Osteoblast (primary cell): ENCODE data around the gene SIRPA. TPM values are rescaled to one million over a fixed set of nuclear protein-coding genes. Genes with fewer than 3 reads are reported as not detected.

Source experiments
- DNase-seq: peaks from one replicate; pipeline ENCODE4 v3.0.0; 2011; ENCODE audit warnings: low spot score, mixed read lengths; ENCODE audit not compliant: insufficient read length; ENCODE audit errors: missing footprints
- H2AFZ ChIP-seq: 2 replicates; pipeline ENCODE4 v1.6.0; 2011; ENCODE audit warnings: mild to moderate bottlenecking, low read length
- H3K27ac ChIP-seq: 2 replicates; pipeline ENCODE4 v1.5.1; 2011; ENCODE audit warnings: mild to moderate bottlenecking, low read depth, low read length, moderate library complexity
- H3K27me3 ChIP-seq: 2 replicates; pipeline ENCODE4 v1.6.0; 2012; ENCODE audit warnings: mild to moderate bottlenecking, control low read depth, inconsistent platforms, low read length, moderate library complexity; ENCODE audit not compliant: insufficient read depth
- H3K36me3 ChIP-seq: 2 replicates; pipeline ENCODE4 v1.5.1; 2011; ENCODE audit warnings: mild to moderate bottlenecking, low read length, control low read depth, moderate library complexity; ENCODE audit not compliant: insufficient read depth
- H3K4me1 ChIP-seq: 2 replicates; pipeline ENCODE4 v1.5.1; 2011; ENCODE audit warnings: mild to moderate bottlenecking, low read length, control low read depth, moderate library complexity; ENCODE audit not compliant: insufficient read depth
- H3K4me2 ChIP-seq: 2 replicates; pipeline ENCODE4 v1.6.0; 2011; ENCODE audit warnings: mild to moderate bottlenecking, low read length; ENCODE audit not compliant: insufficient read depth
- H3K4me3 ChIP-seq: fragments of 200-600 bp; sonication (generic); 3 replicates; pipeline ENCODE4 v1.5.1; 2012; ENCODE audit warnings: mild to moderate bottlenecking, low read length, inconsistent platforms; ENCODE audit not compliant: insufficient read depth
- H3K79me2 ChIP-seq: 2 replicates; pipeline ENCODE4 v1.6.0; 2012; ENCODE audit warnings: mild to moderate bottlenecking, low read length, control low read depth, inconsistent platforms; ENCODE audit not compliant: insufficient read depth
- H3K9me3 ChIP-seq: 2 replicates; pipeline ENCODE4 v1.5.1; 2011; ENCODE audit warnings: low read depth, low read length, control low read depth
- H4K20me1 ChIP-seq: 2 replicates; pipeline ENCODE4 v1.6.0; 2012; ENCODE audit warnings: mild to moderate bottlenecking, low read length, control low read depth; ENCODE audit not compliant: insufficient read depth
- total RNA-seq: library from RNA; depleted of rRNA; stranded (reverse); fragments of >200 nt; gene quantifications from 2 replicates; pipeline ENCODE4 v1.2.3, GENCODE V29; 2012
- TF ChIP-seq, protein P1 (sequence below): IDR thresholded peaks from 2 replicates; pipeline ENCODE4 v1.5.1; 2011; ENCODE audit warnings: mild to moderate bottlenecking, low read depth, low read length, moderate library complexity; ENCODE audit errors: extremely low read depth

Gene SIRPA
- total RNA-seq, 1 donor: 15.9 TPM

DNA sequence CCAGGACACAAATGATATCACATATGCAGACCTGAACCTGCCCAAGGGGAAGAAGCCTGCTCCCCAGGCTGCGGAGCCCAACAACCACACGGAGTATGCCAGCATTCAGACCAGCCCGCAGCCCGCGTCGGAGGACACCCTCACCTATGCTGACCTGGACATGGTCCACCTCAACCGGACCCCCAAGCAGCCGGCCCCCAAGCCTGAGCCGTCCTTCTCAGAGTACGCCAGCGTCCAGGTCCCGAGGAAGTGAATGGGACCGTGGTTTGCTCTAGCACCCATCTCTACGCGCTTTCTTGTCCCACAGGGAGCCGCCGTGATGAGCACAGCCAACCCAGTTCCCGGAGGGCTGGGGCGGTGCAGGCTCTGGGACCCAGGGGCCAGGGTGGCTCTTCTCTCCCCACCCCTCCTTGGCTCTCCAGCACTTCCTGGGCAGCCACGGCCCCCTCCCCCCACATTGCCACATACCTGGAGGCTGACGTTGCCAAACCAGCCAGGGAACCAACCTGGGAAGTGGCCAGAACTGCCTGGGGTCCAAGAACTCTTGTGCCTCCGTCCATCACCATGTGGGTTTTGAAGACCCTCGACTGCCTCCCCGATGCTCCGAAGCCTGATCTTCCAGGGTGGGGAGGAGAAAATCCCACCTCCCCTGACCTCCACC is 42.2 kb downstream of the SIRPA start:
- H3K27me3 ChIP-seq: no peaks in the 10 kb centered on the region
- no peaks in the 10 kb centered on the region for H3K79me2 ChIP-seq
- TF ChIP-seq, protein P1, sequence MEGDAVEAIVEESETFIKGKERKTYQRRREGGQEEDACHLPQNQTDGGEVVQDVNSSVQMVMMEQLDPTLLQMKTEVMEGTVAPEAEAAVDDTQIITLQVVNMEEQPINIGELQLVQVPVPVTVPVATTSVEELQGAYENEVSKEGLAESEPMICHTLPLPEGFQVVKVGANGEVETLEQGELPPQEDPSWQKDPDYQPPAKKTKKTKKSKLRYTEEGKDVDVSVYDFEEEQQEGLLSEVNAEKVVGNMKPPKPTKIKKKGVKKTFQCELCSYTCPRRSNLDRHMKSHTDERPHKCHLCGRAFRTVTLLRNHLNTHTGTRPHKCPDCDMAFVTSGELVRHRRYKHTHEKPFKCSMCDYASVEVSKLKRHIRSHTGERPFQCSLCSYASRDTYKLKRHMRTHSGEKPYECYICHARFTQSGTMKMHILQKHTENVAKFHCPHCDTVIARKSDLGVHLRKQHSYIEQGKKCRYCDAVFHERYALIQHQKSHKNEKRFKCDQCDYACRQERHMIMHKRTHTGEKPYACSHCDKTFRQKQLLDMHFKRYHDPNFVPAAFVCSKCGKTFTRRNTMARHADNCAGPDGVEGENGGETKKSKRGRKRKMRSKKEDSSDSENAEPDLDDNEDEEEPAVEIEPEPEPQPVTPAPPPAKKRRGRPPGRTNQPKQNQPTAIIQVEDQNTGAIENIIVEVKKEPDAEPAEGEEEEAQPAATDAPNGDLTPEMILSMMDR: no peak
- no peak overlapping the region for H3K27ac ChIP-seq
- H3K4me2 ChIP-seq: no peak overlapping the region
- no peak for DNase-seq
- H3K4me3 ChIP-seq: no peak overlapping the region
- peaks cover 39% of the 10 kb centered on the region for H3K4me1 ChIP-seq
- H4K20me1 ChIP-seq: peaks cover 18% of the 10 kb centered on the region
- no peak overlapping the region for H2AFZ ChIP-seq
- H3K9me3 ChIP-seq: no peaks in the 10 kb centered on the region
- peaks cover 14% of the 10 kb centered on the region for H3K36me3 ChIP-seq

DNA sequence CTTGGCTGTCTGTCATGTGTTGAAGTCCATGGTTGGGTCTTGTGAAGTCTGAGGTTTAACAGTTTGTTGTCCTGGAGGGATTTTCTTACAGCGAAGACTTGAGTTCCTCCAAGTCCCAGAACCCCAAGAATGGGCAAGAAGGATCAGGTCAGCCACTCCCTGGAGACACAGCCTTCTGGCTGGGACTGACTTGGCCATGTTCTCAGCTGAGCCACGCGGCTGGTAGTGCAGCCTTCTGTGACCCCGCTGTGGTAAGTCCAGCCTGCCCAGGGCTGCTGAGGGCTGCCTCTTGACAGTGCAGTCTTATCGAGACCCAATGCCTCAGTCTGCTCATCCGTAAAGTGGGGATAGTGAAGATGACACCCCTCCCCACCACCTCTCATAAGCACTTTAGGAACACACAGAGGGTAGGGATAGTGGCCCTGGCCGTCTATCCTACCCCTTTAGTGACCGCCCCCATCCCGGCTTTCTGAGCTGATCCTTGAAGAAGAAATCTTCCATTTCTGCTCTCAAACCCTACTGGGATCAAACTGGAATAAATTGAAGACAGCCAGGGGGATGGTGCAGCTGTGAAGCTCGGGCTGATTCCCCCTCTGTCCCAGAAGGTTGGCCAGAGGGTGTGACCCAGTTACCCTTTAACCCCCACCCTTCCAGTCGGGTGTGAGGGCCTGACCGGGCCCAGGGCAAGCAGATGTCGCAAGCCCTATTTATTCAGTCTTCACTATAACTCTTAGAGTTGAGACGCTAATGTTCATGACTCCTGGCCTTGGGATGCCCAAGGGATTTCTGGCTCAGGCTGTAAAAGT is 43.5 kb downstream of the SIRPA start:
- no peaks in the 10 kb centered on the region for H3K79me2 ChIP-seq
- H3K36me3 ChIP-seq: peaks cover 14% of the 10 kb centered on the region
- TF ChIP-seq, protein P1: no peak

DNA sequence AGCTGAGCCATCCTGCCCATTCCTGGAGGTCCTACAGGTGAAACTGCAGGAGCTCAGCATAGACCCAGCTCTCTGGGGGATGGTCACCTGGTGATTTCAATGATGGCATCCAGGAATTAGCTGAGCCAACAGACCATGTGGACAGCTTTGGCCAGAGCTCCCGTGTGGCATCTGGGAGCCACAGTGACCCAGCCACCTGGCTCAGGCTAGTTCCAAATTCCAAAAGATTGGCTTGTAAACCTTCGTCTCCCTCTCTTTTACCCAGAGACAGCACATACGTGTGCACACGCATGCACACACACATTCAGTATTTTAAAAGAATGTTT is 44.0 kb downstream of the SIRPA start:
- H4K20me1 ChIP-seq: peaks cover 8% of the 10 kb centered on the region
- peaks cover 24% of the 10 kb centered on the region for H3K4me1 ChIP-seq
- no peak overlapping the region for H3K4me2 ChIP-seq
- H3K27ac ChIP-seq: no peak overlapping the region
- no peak overlapping the region for H2AFZ ChIP-seq
- no peak overlapping the region for H3K4me3 ChIP-seq
- peaks cover 8% of the 10 kb centered on the region for H3K27me3 ChIP-seq
- H3K36me3 ChIP-seq: peaks cover 14% of the 10 kb centered on the region
- no peaks in the 10 kb centered on the region for H3K79me2 ChIP-seq
- H3K9me3 ChIP-seq: no peaks in the 10 kb centered on the region
- no peak for DNase-seq
- TF ChIP-seq, protein P1: no peak

More for the DNA sequence above, 43.5 kb downstream of the SIRPA start:
- Histone ChIP-seq H3K4me2 (no peak overlapping the region), H3K4me1 (peaks cover 30% of the 10 kb centered on the region), H3K27ac (no peak overlapping the region), H2AFZ (no peak overlapping the region), H3K9me3 (no peaks in the 10 kb centered on the region), H4K20me1 (peaks cover 10% of the 10 kb centered on the region), H3K4me3 (no peak overlapping the region), H3K27me3 (peaks cover 7% of the 10 kb centered on the region)
- DNase-seq: no peak

DNA sequence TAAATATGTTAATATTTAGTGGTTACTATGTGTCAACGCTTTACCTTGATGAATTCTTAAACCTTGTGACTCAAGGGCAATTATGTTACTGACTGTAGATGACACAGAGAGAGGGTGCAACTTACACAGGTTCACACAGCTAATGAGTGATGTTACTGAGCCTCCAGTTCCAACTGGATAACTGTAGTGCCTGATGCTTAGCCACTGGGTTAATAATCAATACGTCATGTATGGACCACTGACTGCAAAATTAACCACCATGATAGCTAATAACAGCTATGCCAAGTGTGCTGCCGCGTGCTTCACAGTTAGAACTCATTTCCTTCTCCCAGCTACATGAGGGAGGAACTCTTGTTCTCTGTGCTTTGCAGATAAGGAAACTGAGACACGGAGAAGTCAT is 45.4 kb downstream of the SIRPA start:
- Histone ChIP-seq H2AFZ (no peak overlapping the region), H3K4me2 (no peak overlapping the region), H3K27ac (no peak overlapping the region), H3K4me1 (peaks cover 19% of the 10 kb centered on the region), H3K4me3 (no peak overlapping the region), H3K9me3 (no peaks in the 10 kb centered on the region), H3K27me3 (peaks cover 13% of the 10 kb centered on the region), H4K20me1 (no peaks in the 10 kb centered on the region), H3K36me3 (peaks cover 14% of the 10 kb centered on the region), H3K79me2 (no peaks in the 10 kb centered on the region)
- TF ChIP-seq, protein P1: no peak
- DNase-seq: no peak
